Prostate gland (tissue), 2 donors: ENCODE measurements around the gene PFKP. TPM values are rescaled to one million over a fixed set of nuclear protein-coding genes. Genes with fewer than 3 reads are reported as not detected.

ENCODE experiments used
- DNase-seq: peaks from one replicate; pipeline ENCODE4 v3.0.0-alpha.2; 2019; ENCODE audit warnings: low spot score
- H3K27ac ChIP-seq, 2 donors: fragments of 200-600 bp; sonication (generic); 2 replicates each; pipeline ENCODE4 v1.5.1; 2017 to 2019
- H3K27me3 ChIP-seq: fragments of 200-600 bp; sonication (generic); replicated peaks from 2 replicates; pipeline ENCODE4 v1.5.1; 2019; ENCODE audit not compliant: insufficient read depth
- H3K36me3 ChIP-seq, 2 donors: fragments of 200-600 bp; sonication (generic); 1 replicate in 1 of 2; 2 replicates in 1 of 2; pipeline versions ENCODE4 v1.5.1 to v1.8.1; 2017 to 2019
- H3K4me1 ChIP-seq: fragments of 200-600 bp; sonication (generic); replicated peaks from 2 replicates; pipeline ENCODE4 v1.5.1; 2019
- H3K4me3 ChIP-seq, 2 donors: fragments of 200-600 bp; sonication (generic); 2 replicates each; pipeline ENCODE4 v1.5.1; 2017 to 2019
- H3K9me3 ChIP-seq: fragments of 200-600 bp; sonication (generic); 2 replicates; pipeline ENCODE4 v1.5.1; 2017
- POLR2A ChIP-seq: fragments of 450-650 bp; IDR thresholded peaks from one replicate; pipeline ENCODE4 v1.6.1; 2016; ENCODE audit warnings: antibody characterized with exemption, mild to moderate bottlenecking
- POLR2AphosphoS5 ChIP-seq: sonication (generic); formaldehyde crosslinking; IDR thresholded peaks from one replicate; pipeline ENCODE4 v1.6.1; 2017; ENCODE audit warnings: antibody characterized with exemption
- WGBS: methylation state at CpG from one replicate; pipeline ENCODE4 v1.1.5; 2018; 5-methylcytosine and 5-hydroxymethylcytosine counted together
- intact Hi-C: fragments of 100-400 bp; cut with DNase I; formaldehyde crosslinking; loops from one replicate; pipeline ENCODE4 v1.14.2; 2022
- total RNA-seq, 2 donors: library from RNA; depleted of rRNA; stranded (reverse); fragments of >200 nt; gene quantifications; one replicate each; pipeline ENCODE4 v1.1.0, GENCODE V29; 2016
- TF ChIP-seq, protein P1 (sequence below), 4 experiments: fragments of 200-600 bp in 2 of 4; fragments of 450-650 bp in 2 of 4; sonication (generic) in 2 of 4; IDR thresholded peaks; 1 replicate in 3 of 4; 2 replicates in 1 of 4; pipeline ENCODE4 v1.5.1; 2016 to 2019; ENCODE audit warnings: antibody characterized with exemption in 4 of 4, mild to moderate bottlenecking in 2 of 4, moderate library complexity in 2 of 4

The PFKP gene
- total RNA-seq, 2 donors from 2014 or later, result 35.1 to 86.9 TPM

DNA sequence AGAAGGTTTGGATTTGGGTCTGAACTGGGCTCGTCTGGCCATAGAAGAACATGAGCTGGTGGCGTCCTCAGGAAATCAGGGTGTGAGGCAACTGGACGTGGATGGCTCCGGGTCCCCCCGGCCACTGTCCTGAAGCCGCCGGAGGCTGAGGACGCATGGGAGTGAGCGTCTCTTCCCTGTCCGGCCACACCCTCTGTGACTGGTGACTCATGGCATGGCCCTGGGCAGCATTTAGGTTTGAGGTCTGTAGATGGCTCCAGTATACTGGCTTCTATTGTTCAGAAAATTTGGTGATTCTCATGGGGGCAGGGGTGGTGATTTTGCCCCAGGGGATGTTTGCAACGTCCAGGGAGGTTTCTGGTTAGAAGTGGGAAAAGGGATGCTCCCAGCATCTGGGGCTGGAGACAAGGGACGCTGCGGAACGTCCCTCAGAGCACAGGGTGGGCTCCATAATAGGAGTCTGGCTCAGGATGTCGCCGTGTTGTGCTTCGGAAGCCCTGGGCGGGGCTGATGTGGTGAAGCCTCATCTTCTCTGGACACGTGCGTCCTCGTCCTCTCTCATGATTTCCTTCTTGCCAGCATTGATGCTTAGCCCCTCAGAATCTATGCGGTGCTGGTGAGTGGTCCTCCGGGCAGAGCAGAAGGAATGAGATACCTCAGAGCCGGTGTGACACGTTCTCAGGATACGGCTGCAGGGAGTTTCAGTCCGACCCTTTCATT is 55.3 kb downstream of the PFKP start:
- H3K27ac ChIP-seq, result no peak overlapping the region
- H3K27me3 ChIP-seq, result no peaks in the 10 kb centered on the region
- intact Hi-C loops, result no loop called here
- TF ChIP-seq, protein P1, sequence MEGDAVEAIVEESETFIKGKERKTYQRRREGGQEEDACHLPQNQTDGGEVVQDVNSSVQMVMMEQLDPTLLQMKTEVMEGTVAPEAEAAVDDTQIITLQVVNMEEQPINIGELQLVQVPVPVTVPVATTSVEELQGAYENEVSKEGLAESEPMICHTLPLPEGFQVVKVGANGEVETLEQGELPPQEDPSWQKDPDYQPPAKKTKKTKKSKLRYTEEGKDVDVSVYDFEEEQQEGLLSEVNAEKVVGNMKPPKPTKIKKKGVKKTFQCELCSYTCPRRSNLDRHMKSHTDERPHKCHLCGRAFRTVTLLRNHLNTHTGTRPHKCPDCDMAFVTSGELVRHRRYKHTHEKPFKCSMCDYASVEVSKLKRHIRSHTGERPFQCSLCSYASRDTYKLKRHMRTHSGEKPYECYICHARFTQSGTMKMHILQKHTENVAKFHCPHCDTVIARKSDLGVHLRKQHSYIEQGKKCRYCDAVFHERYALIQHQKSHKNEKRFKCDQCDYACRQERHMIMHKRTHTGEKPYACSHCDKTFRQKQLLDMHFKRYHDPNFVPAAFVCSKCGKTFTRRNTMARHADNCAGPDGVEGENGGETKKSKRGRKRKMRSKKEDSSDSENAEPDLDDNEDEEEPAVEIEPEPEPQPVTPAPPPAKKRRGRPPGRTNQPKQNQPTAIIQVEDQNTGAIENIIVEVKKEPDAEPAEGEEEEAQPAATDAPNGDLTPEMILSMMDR (IDR thresholded peaks at IDR 0.05), result no peak
- TF ChIP-seq POLR2AphosphoS5 (no peak), POLR2A (no peak)
- no peak overlapping the region for H3K4me3 ChIP-seq
- peaks cover 0 to 6% of the 10 kb centered on the region in 2 donors for H3K36me3 ChIP-seq
- DNase-seq, result no peak
- no peaks in the 10 kb centered on the region for H3K9me3 ChIP-seq
- 82% methylated on average over 27 of the region's 27 CpGs for WGBS
- no peaks in the 10 kb centered on the region for H3K4me1 ChIP-seq

DNA sequence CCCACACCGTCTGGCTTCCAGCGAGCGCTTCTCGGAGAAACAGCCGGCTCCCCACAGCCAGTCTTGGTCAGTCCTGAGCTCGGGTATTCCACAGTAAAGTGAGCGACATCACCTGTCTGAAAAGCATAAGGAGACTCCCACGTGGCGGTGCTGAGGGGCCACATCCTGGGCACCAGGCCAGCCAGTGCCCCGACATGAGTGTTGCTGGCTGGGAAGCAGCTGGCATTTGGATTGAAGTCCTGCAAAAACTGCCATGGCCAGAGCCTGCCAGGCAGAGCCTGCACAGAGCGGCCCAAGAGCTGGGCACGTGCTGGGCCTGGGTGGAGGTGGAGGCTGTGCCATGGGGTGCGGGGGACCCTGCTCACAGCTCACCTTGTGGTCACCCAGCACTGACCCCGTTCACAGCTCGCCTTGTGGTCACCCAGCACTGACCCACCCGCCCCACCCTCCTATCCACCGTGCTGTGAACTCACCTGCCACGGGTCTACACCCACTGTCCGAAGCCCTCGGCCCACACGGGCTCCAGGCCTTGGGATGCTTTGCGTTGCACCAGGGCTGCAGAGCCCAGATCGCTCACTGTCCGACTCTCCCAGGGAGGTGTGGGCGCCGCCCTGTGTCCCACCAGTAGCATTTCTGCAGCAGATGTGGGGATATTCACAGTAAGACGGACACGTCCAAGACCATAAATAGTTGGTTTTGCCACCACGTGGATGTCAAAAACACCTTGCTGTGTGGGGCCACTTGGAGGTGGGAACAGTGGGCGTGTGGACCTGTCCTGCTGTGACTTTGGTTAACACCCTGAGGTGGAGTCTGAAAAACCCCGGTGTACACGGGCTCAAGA is 56.4 kb downstream of the PFKP start:
- no peak overlapping the region for H3K4me3 ChIP-seq
- H3K27ac ChIP-seq, result no peak overlapping the region
- TF ChIP-seq POLR2AphosphoS5, result no peak
- TF ChIP-seq, protein P1 (IDR thresholded peaks at IDR 0.05), result no peak
- TF ChIP-seq POLR2A, result no peak
- peaks cover 0 to 6% of the 10 kb centered on the region in 2 donors for H3K36me3 ChIP-seq
- DNase-seq, result no peak
- no peaks in the 10 kb centered on the region for H3K4me1 ChIP-seq
- H3K27me3 ChIP-seq, result no peaks in the 10 kb centered on the region
- 81% methylated on average over 26 of the region's 32 CpGs for WGBS
- intact Hi-C loops, result no loop called here
- H3K9me3 ChIP-seq, result no peaks in the 10 kb centered on the region

DNA sequence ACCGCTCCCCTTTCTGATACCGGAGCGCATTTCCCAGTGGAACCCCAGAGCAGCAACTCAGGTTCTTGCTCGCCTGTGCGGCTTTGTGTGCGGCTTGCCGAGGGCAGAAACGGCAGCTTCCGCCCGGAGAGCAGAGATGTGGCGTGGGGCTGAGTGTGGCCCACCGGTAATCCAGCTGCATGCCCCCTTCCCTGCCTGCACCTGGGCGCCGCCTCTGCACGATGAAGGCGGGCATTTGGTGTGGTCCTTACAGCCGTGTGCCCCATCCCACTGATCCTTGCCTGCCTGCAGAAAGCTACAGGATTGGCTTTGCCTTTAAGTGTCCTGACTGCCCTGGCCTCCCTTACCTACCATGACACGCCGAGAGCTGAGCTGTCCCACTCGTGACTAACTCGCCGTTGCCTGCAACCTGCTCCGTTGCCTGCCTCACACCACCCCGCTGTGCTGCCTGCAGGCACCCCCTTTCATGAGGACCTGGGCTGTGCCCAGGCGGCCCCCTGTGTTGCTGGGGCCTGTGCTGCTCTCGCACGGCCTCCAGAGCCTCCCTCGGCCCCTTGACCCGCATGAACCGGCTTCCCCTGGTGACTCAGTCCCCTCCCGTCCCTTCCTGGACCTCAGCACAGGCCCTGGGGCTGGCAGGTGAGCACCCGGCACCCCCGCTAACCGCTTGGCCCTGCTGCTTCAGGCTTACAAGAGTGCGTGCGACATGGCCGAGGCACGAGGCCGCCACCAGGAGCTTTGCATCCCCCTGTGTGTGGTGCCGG is 57.2 kb downstream of the PFKP start:
- H3K36me3 ChIP-seq, result peaks cover 0 to 6% of the 10 kb centered on the region in 2 donors
- no peaks in the 10 kb centered on the region for H3K4me1 ChIP-seq
- no peak overlapping the region for H3K27ac ChIP-seq
- WGBS, result 95% methylated on average over 40 of the region's 40 CpGs
- intact Hi-C loops, result no loop called here
- no peaks in the 10 kb centered on the region for H3K27me3 ChIP-seq
- no peak for DNase-seq
- TF ChIP-seq, protein P1 (IDR thresholded peaks at IDR 0.05), result no peak
- H3K4me3 ChIP-seq, result no peak overlapping the region
- H3K9me3 ChIP-seq, result no peaks in the 10 kb centered on the region

DNA sequence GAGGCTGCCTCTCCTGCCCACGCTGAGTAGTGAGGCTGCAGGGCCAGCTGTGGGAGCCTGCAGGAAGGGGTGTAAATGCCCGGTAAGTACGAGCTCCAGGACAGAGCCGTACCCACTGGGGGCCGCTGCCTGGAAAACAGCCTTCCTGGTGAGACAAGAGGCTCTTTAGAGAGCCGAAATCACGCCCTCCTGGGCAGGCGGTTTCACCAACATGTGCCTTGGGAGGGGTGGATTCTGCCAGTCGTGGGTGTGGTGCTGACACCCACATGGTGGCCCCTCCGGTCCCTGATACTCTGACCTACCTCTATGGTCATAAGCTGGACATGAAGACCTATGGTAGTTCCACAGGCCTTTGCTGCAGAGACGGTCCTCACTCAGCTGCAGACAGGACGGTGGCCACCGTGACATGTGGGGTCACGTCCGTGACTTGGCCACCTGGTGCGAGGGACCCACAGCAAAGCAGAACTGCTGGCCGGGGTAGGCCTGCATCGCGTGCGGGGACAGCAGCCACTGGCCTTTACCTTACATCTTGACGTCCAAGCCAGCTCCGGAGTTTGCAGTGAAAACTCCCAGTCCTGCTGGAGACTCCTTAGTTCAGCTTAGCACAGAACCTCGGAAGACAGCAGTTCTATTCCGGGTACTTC is 58.3 kb downstream of the PFKP start:
- H3K27ac ChIP-seq, result no peak overlapping the region
- peaks cover 0 to 6% of the 10 kb centered on the region in 2 donors for H3K36me3 ChIP-seq
- no peak for DNase-seq
- H3K4me3 ChIP-seq, result no peak overlapping the region
- no peaks in the 10 kb centered on the region for H3K9me3 ChIP-seq
- intact Hi-C loops, result no loop called here
- TF ChIP-seq, protein P1 (IDR thresholded peaks at IDR 0.05), result no peak
- TF ChIP-seq POLR2A (no peak), POLR2AphosphoS5 (no peak)
- H3K27me3 ChIP-seq, result no peaks in the 10 kb centered on the region
- no peaks in the 10 kb centered on the region for H3K4me1 ChIP-seq
- WGBS, result 89% methylated on average over 24 of the region's 24 CpGs
